Liver (tissue), 9 donors: ENCODE data around the gene TNK2. TPM values are rescaled to one million over a fixed set of nuclear protein-coding genes. Genes with fewer than 3 reads are reported as not detected.
"Not testable (repeated sequence)": the region's sequence is repeated elsewhere in the genome, so short reads cannot be mapped to it uniquely, and the experiment has no call there.

Experiments
- DNase-seq: peaks from one replicate; pipeline ENCODE4 v3.0.0-alpha.2; 2017; ENCODE audit warnings: low spot score
- H3K27ac ChIP-seq, 2 donors: one replicate each; pipeline ENCODE4 v1.7.0; 2013; ENCODE audit warnings: inconsistent platforms in 2 of 2, low read length in 2 of 2, control low read depth in 1 of 2, low read depth in 1 of 2, mild to moderate bottlenecking in 1 of 2
- H3K27me3 ChIP-seq, 4 donors: one replicate each; pipeline versions ENCODE4 v1.6.1 to v1.7.0; 2013; ENCODE audit warnings: low read length in 3 of 4, inconsistent platforms in 1 of 4, mild to moderate bottlenecking in 1 of 4, moderate library complexity in 1 of 4; ENCODE audit not compliant: control insufficient read depth in 4 of 4, insufficient read depth in 4 of 4
- H3K36me3 ChIP-seq, 4 donors: one replicate each; pipeline versions ENCODE4 v1.6.1 to v1.7.0; 2013; ENCODE audit warnings: low read length in 3 of 4, mild to moderate bottlenecking in 3 of 4, low read depth in 1 of 4, moderate library complexity in 1 of 4; ENCODE audit not compliant: control insufficient read depth in 4 of 4, insufficient read depth in 3 of 4
- H3K4me1 ChIP-seq, 4 donors: one replicate each; pipeline versions ENCODE4 v1.6.1 to v1.7.0; 2013; ENCODE audit warnings: low read length in 3 of 4, mild to moderate bottlenecking in 3 of 4, moderate library complexity in 1 of 4; ENCODE audit not compliant: control insufficient read depth in 4 of 4, insufficient read depth in 4 of 4
- H3K4me3 ChIP-seq, 3 donors: one replicate each; pipeline versions ENCODE4 v1.6.1 to v1.7.0; 2013; ENCODE audit warnings: low read length in 3 of 3, control low read depth in 1 of 3, low read depth in 1 of 3, mild to moderate bottlenecking in 1 of 3
- H3K9ac ChIP-seq, 2 donors: one replicate each; pipeline ENCODE4 v1.7.0; 2013; ENCODE audit warnings: low read length in 2 of 2, mild to moderate bottlenecking in 2 of 2, moderate library complexity in 2 of 2, control low read depth in 1 of 2, low read depth in 1 of 2
- H3K9me3 ChIP-seq, 4 donors: one replicate each; pipeline versions ENCODE4 v1.6.1 to v1.7.0; 2013; ENCODE audit warnings: low read length in 3 of 4; ENCODE audit not compliant: control insufficient read depth in 4 of 4
- EGR1 ChIP-seq, 2 donors: IDR thresholded peaks; 2 replicates each; pipeline ENCODE4 v1.6.1; 2016 to 2018; ENCODE audit warnings: antibody characterized with exemption in 2 of 2, low read depth in 2 of 2
- HNF4A ChIP-seq, 2 donors: conservative IDR thresholded peaks; 2 replicates each; pipeline ENCODE4 v1.6.1; 2016; ENCODE audit warnings: antibody characterized with exemption in 2 of 2, mild to moderate bottlenecking in 2 of 2
- HNF4G ChIP-seq: IDR thresholded peaks from 2 replicates; pipeline ENCODE4 v1.6.1; 2016; ENCODE audit warnings: antibody characterized with exemption
- RXRA ChIP-seq, 2 donors: IDR thresholded peaks; 2 replicates each; pipeline ENCODE4 v1.6.1; 2017 to 2018; ENCODE audit warnings: antibody characterized with exemption in 2 of 2, mild to moderate bottlenecking in 1 of 2
- SP1 ChIP-seq: IDR thresholded peaks from 2 replicates; pipeline ENCODE4 v1.6.1; 2018; ENCODE audit warnings: antibody characterized with exemption, mild to moderate bottlenecking
- WGBS: extraction: QIAGEN DNeasy Blood & Tissue Kit; methylation state at CpG from one replicate; pipeline ENCODE4 v1.1.7; 2013; 5-methylcytosine and 5-hydroxymethylcytosine counted together
- polyA plus RNA-seq, 2 donors: library from polyadenylated mRNA; stranded (reverse) in 1 of 2; unstranded in 1 of 2; fragments of 200-250 nt in 1 of 2; fragments of >200 nt in 1 of 2; fragmentation: Nextera tagmentation in 1 of 2; extraction: Ambion mirVana in 1 of 2; gene quantifications; one replicate each; pipeline versions ENCODE4 v1.2.1 to v1.2.3, GENCODE V29; 2013 to 2015
- total RNA-seq, 2 donors: library from RNA; depleted of rRNA; stranded (reverse); fragments of >200 nt; gene quantifications; one replicate each; pipeline ENCODE4 v1.2.3, GENCODE V29; 2014
- TF ChIP-seq, protein P1 (sequence below): IDR thresholded peaks from 2 replicates; pipeline ENCODE4 v1.6.1; 2016; ENCODE audit warnings: antibody characterized with exemption, mild to moderate bottlenecking
- TF ChIP-seq, protein P2 (sequence below): IDR thresholded peaks from 2 replicates; pipeline ENCODE4 v1.6.1; 2016; ENCODE audit warnings: antibody characterized with exemption
- TF ChIP-seq, protein P3 (sequence below): IDR thresholded peaks from 2 replicates; pipeline ENCODE4 v1.6.1; 2016; ENCODE audit warnings: antibody characterized with exemption
- TF ChIP-seq, protein P4 (sequence below): IDR thresholded peaks from 2 replicates; pipeline ENCODE4 v1.6.1; 2016; ENCODE audit warnings: antibody characterized with exemption
- donor health status: healthy.
- donor health status: healthy.
- donor health status: healthy.
- donor health status: healthy.
- donor health status: healthy.

Gene TNK2
- total and polyA plus RNA-seq, 4 donors, result 4.0 to 12.2 (median 8.8) TPM

DNA sequence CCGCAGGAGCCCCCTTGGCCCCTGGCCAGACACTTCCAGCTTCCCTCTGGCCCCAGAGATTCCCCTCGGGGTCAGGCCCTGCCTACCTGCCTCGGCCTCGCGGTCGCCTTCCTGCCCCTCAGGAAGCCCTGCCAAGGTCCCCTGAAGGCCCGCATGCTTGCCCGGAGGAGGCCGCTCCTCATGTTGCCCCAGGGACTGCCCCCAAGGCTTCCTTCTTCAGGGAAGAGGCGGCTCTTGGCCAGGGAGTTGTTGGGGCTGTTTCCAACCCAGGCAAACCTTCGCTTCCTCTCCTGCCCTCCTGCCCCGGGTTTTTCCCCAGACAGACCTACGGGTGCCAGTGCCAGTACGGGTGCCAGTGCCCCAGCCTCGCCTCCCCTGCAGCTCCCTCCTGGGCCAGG, 83.2 kb downstream of the TNK2 start (continued):
- TF ChIP-seq, protein P1, sequence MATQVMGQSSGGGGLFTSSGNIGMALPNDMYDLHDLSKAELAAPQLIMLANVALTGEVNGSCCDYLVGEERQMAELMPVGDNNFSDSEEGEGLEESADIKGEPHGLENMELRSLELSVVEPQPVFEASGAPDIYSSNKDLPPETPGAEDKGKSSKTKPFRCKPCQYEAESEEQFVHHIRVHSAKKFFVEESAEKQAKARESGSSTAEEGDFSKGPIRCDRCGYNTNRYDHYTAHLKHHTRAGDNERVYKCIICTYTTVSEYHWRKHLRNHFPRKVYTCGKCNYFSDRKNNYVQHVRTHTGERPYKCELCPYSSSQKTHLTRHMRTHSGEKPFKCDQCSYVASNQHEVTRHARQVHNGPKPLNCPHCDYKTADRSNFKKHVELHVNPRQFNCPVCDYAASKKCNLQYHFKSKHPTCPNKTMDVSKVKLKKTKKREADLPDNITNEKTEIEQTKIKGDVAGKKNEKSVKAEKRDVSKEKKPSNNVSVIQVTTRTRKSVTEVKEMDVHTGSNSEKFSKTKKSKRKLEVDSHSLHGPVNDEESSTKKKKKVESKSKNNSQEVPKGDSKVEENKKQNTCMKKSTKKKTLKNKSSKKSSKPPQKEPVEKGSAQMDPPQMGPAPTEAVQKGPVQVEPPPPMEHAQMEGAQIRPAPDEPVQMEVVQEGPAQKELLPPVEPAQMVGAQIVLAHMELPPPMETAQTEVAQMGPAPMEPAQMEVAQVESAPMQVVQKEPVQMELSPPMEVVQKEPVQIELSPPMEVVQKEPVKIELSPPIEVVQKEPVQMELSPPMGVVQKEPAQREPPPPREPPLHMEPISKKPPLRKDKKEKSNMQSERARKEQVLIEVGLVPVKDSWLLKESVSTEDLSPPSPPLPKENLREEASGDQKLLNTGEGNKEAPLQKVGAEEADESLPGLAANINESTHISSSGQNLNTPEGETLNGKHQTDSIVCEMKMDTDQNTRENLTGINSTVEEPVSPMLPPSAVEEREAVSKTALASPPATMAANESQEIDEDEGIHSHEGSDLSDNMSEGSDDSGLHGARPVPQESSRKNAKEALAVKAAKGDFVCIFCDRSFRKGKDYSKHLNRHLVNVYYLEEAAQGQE, result no peak
- TF ChIP-seq SP1, result no peak
- TF ChIP-seq, protein P2, sequence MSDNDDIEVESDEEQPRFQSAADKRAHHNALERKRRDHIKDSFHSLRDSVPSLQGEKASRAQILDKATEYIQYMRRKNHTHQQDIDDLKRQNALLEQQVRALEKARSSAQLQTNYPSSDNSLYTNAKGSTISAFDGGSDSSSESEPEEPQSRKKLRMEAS, result no peak

DNA sequence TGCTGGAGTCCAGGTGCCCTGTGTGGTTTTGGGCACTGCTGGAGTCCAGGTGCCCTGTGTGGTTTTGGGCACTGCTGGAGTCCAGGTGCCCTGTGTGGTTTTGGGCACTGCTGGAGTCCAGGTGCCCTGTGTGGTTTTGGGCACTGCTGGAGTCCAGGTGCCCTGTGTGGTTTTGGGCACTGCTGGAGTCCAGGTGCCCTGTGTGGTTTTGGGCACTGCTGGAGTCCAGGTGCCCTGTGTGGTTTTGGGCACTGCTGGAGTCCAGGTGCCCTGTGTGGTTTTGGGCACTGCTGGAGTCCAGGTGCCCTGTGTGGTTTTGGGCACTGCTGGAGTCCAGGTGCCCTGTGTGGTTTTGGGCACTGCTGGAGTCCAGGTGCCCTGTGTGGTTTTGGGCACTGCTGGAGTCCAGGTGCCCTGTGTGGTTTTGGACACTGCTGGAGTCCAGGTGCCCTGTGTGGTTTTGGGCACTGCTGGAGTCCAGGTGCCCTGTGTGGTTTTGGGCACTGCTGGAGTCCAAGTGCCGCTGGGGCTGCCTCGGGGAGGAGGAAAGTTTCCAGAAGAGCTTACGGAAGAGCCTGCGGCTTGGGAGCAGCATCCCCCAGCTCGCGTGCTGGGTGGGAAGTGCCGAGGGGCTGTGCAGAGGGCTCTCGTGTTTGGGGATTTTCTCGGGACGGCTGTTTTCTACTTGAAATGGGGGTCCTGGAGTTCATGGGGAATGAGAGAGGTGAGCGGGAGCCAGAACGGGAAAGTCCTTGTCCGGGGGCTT, 83.7 kb downstream of the TNK2 start:
- DNase-seq, result not testable (repeated sequence)
- WGBS, result 66% methylated on average over 13 of the region's 13 CpGs

DNA sequence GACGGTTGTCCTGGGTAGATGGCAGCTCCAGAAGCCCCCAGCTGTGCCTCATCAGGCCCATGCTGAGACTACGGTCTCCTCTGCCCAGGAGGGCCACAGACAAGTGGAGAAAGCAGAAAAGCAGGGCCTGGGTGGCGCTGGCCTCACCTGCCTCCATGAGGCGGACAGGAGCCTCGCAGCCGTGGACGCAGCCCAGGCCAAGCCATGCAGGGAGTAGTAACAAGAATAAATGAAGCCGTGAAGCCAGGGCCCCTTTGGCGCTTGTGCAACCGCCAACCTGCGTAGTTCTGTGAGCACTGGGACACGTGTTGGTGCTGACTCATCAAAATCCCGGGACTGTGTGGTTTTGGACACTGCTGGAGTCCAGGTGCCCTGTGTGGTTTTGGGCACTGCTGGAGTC, 84.4 kb downstream of the TNK2 start:
- H3K9ac ChIP-seq, result no peak overlapping the region
- H3K27me3 ChIP-seq, result no peaks in the 10 kb centered on the region
- H3K27ac ChIP-seq, result peak overlapping the region in 1 of 2 donors; percentile 3
- peaks cover 0 to 4% (median 0%) of the 10 kb centered on the region in 4 donors for H3K4me1 ChIP-seq
- no peaks in the 10 kb centered on the region for H3K36me3 ChIP-seq
- H3K4me3 ChIP-seq, result no peak overlapping the region
- TF ChIP-seq HNF4A (conservative IDR thresholded peaks at IDR 0.05) (no peak), SP1 (no peak), RXRA (IDR thresholded peaks at IDR 0.05) (no peak), HNF4G (no peak), EGR1 (IDR thresholded peaks at IDR 0.05; ENCODE audit: low read depth in 2 of 2) (no peak)
- TF ChIP-seq, protein P3, sequence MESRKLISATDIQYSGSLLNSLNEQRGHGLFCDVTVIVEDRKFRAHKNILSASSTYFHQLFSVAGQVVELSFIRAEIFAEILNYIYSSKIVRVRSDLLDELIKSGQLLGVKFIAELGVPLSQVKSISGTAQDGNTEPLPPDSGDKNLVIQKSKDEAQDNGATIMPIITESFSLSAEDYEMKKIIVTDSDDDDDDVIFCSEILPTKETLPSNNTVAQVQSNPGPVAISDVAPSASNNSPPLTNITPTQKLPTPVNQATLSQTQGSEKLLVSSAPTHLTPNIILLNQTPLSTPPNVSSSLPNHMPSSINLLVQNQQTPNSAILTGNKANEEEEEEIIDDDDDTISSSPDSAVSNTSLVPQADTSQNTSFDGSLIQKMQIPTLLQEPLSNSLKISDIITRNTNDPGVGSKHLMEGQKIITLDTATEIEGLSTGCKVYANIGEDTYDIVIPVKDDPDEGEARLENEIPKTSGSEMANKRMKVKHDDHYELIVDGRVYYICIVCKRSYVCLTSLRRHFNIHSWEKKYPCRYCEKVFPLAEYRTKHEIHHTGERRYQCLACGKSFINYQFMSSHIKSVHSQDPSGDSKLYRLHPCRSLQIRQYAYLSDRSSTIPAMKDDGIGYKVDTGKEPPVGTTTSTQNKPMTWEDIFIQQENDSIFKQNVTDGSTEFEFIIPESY, result no peak
- TF ChIP-seq, protein P4, sequence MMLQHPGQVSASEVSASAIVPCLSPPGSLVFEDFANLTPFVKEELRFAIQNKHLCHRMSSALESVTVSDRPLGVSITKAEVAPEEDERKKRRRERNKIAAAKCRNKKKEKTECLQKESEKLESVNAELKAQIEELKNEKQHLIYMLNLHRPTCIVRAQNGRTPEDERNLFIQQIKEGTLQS, result no peak
- H3K9me3 ChIP-seq, result no peaks in the 10 kb centered on the region
- 48% methylated on average over 13 of the region's 13 CpGs for WGBS
- DNase-seq, result no peak

More for the DNA sequence above, 83.7 kb downstream of the TNK2 start:
- not testable (repeated sequence) for H3K27ac ChIP-seq, H3K4me1 ChIP-seq, H3K27me3 ChIP-seq, H3K4me3 ChIP-seq, H3K9me3 ChIP-seq, H3K36me3 ChIP-seq, H3K9ac ChIP-seq
